Stimulated activated CD8-positive, alpha-beta memory T cell treated with anti-CD3 and anti-CD28 coated beads, Interleukin-4, amount 100 ng/mL, for 1 hour (primary cell): ENCODE results near the gene ITGA7.
"Not testable (repeated sequence)": the region's sequence is repeated elsewhere in the genome, so short reads cannot be mapped to it uniquely, and the experiment has no call there.

Experiments
- DNase-seq, 2 donors: peaks; one replicate each; pipeline ENCODE4 v3.0.0-alpha.2; 2020; ENCODE audit warnings: low read depth in 2 of 2, low spot score in 1 of 2

The ITGA7 gene

DNA sequence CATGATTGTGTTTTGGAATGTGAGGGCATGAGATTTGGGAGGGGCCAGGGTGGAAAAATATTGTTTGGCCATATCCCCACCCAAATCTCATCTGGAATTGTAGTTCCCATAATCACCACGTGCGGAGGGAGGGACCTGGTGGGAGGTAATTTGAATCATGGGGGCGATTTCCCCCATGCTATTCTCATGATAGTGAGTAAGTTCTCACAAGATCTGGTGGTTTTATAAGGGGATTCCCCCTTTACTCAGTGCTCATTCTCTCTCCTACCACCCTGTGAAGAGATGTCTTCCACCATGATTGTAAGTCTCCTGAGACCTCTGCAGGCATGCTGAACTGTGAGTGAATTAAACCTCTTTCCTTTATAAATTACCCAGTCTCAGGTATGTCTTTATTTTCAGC is 55.4 kb downstream of the ITGA7 start:
- no peak for DNase-seq

DNA sequence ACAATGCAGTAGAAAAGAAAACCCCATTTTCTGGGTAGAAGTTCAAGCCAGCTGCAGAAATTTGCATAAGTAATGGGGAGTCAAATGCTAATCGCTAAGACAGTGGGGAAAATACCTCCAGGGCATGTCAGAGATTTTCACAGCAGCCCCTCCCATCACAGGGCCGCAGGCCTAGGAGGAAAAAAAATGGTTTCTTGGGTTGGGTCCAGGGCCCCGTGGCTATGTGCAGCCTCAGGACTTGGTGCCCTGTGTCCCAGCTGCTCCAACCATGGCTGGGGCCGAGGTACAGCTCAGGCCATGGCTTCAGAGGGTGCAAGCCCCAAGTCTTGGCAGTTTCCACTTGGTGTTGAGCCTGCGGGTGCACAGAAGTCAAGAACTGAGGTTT is 56.4 kb downstream of the ITGA7 start:
- DNase-seq, result no peak

DNA sequence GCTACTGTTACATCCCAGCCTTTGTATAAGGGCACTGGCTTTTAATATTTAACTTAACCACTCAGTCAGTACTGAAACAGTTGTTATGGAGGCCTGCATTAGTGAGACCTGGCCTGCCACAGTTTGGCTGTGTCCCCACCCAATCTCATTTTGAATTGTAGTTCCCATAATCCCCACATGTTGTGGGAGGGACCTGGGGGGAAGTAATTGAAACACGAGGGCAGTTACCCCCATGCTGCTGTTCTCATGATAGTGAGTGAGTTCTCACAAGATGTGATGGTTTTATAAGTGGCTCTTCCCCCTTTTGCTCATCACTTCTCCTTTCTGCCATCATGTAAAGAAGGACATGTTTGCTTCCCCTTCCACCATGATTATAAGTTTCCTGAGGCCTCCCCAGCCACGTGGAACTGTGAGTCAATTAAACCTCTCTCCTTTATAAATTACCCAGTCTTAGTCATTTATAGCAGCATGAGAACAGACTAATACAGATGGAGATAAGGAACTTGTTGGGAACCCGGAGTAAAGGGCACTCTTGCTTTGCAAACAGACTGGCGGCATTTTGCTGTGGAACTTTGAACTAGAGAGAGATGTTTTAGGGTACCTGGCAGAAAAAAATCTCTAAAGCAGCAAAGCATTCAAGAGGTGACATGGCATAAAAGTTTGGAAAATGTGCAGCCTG is 56.9 kb downstream of the ITGA7 start:
- DNase-seq, result not testable (repeated sequence)

DNA sequence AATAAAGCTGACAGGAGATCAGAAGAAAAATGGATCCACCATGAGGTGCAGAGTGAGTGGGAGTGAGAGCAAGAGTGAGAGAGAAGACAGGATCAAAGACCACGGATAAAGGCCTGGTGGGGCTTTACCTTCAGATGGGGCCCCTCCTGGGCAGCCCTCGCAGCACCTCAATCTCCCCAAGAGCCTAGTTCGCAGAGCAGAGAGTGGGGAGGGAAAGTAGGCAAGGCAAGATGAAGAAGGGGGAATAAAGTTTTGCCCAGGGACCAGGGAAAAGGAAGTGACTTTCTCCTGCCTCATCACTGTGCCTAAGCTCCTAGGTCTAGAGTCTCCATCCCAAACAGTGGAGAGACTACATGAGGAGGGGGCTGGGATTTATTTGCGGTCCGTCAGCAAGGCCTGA is 60.7 kb downstream of the ITGA7 start:
- no peak for DNase-seq

DNA sequence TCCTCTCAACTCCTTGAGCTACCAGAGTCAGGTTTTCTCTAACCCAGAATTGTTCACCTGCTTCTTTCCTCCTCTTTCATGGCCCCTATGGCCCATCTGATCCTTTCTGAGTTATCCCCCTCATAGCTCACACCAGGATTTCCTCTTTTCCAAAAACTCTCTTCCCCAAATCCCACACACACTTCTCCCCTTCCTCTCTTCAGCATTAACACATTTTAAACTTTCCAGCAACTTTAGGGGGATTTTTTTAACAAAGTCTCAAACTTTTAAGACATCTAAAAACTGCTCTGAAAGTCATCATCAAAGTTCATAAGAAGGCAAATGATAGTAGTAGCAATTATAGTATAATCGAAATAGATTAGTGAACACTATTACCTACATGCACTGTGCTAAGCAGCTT is 63.1 kb downstream of the ITGA7 start:
- no peak for DNase-seq

DNA sequence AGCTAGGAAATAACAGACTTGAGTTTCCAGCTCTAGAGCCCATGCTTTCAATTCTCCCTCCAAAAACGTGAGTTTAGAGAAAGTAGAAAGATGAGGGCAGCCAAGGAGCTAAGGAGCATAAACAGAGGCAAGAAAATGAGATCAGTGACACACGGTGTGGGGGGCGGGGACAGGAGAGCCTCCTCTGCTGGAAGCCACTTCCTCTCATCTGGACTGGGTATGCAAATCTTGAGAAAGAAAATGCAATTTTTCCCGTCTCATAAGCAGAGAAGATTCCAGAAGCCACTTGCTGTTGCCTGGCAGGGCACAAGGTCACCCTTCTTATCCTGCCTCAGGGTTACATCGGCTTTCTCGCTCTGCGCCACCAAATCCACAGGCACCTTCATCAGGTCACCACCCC is 65.0 kb downstream of the ITGA7 start:
- DNase-seq, result no peak

DNA sequence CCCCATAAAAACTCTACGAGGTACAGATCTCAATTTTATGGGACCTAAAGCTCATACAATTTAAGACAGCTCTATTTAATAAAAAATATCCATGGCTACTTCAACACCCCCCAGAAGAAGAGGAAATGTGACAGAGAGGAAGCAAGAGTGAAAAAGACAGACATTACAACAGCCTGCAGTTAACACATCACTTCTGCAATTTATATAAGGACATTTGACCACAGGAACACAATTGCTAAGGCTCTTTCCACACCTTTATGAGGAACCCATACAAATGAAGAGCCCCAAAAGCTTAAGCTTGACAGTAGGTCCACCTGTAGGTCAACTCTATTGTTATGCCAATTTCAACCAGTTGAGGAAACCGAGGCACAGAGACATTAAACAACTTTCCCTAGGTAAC is 65.4 kb downstream of the ITGA7 start:
- DNase-seq, result no peak

DNA sequence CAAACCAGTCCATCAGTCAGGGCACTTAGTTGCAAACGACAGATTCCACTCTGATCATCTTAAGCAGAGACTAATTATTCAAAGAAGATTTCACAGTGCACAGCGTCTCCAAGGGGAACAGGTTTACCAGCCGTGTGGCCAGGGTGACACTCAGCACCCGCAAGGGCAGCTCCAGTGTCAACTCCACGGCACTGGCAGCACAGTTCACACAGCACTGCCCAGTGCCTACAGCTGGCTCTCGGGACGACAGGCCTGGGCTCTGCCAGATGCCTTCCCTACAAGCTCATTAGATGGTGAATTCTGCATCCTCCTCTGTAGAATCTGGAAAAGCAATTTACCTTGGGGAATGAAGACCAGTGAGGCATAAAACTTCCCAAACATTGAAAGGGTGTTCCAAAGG is 66.1 kb downstream of the ITGA7 start:
- no peak for DNase-seq

DNA sequence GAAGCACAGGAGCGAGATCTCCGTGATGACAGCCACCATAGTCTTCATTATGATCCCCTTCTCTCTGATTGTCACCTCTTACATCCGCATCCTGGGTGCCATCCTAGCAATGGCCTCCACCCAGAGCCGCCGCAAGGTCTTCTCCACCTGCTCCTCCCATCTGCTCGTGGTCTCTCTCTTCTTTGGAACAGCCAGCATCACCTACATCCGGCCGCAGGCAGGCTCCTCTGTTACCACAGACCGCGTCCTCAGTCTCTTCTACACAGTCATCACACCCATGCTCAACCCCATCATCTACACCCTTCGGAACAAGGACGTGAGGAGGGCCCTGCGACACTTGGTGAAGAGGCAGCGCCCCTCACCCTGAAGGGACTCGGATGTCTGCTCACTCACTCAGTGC is 70.2 kb downstream of the ITGA7 start:
- no peak for DNase-seq

DNA sequence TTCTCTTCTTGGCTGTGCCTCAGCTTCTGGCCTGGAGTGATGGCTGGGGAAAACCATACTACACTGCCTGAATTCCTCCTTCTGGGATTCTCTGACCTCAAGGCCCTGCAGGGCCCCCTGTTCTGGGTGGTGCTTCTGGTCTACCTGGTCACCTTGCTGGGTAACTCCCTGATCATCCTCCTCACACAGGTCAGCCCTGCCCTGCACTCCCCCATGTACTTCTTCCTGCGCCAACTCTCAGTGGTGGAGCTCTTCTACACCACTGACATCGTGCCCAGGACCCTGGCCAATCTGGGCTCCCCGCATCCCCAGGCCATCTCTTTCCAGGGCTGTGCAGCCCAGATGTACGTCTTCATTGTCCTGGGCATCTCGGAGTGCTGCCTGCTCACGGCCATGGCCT is 70.9 kb downstream of the ITGA7 start, which contains the start of gene OR10P1:
Gene OR10P1, plus strand, starts transcription at position 40 of the 400 bp plus-strand sequence. Its CDS starts 0 bp downstream, at position 40.
- no peak for DNase-seq

DNA sequence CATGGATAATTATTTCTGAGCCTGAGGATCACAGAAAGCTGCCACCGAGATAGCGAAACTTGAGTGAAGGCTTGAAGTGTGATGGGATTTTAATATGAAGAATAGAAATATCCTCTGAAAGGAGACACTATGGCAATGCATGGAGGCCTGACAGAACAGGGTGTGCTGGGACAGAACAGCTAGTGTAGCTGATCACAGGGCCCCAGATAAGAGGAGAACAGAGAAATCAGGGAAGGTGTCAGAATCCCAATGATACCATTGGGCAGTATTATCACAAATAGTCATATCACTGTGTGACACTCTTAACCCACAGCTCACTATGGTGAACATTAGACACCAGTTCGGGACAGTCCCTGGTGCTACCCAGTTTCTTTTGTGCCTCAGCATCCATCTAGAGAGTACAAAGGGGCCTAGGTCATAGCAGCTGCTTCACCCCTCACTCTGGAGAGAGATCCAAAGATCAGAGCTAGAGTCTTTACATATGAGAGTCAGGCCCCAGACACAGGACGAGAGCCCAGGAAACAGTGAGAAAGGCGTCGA is 71.5 kb downstream of the ITGA7 start:
- no peak for DNase-seq
